Psoas muscle (tissue), 8 donors: Measurements from ENCODE around the gene HEXD. TPM values are rescaled to one million over a fixed set of nuclear protein-coding genes. Genes with fewer than 3 reads are reported as not detected.

Experiments used
- ATAC-seq, 4 donors: fragments of 200-7000 bp; cut with Tn5 transposase; one replicate each; pipeline ENCODE4 v1.9.1; 2020; ENCODE audit warnings: moderate library complexity in 3 of 4, mild to moderate bottlenecking in 2 of 4
- DNase-seq, 2 donors: peaks; one replicate each; pipeline ENCODE4 v3.0.0-alpha.2; 2020
- H3K27ac ChIP-seq: fragments of 200-600 bp; one replicate; pipeline ENCODE4 v1.8.0; 2022
- H3K27me3 ChIP-seq, 3 donors: fragments of 200-600 bp in 1 of 3; one replicate each; pipeline versions ENCODE4 v1.6.1 to v1.8.0; 2013 to 2022; ENCODE audit warnings: low read length in 2 of 3, mild to moderate bottlenecking in 2 of 3, moderate library complexity in 1 of 3; ENCODE audit not compliant: insufficient read depth in 3 of 3
- H3K36me3 ChIP-seq, 2 donors: fragments of 200-600 bp in 1 of 2; one replicate each; pipeline versions ENCODE4 v1.6.1 to v1.8.0; 2013 to 2022; ENCODE audit warnings: low read depth in 1 of 2, mild to moderate bottlenecking in 1 of 2, moderate library complexity in 1 of 2; ENCODE audit not compliant: insufficient read depth in 1 of 2
- H3K4me1 ChIP-seq: fragments of 200-600 bp; one replicate; pipeline ENCODE4 v1.8.0; 2022
- H3K4me3 ChIP-seq: fragments of 200-600 bp; one replicate; pipeline ENCODE4 v1.8.0; 2022; ENCODE audit warnings: mild to moderate bottlenecking
- H3K9me3 ChIP-seq: fragments of 200-600 bp; one replicate; pipeline ENCODE4 v1.8.0; 2022
- WGBS, 3 donors: extraction: QIAGEN DNeasy Blood & Tissue Kit; methylation state at CpG; one replicate each; pipeline versions ENCODE4 v1.1.6 to v1.1.7; 2013; 5-methylcytosine and 5-hydroxymethylcytosine counted together
- intact Hi-C, 2 donors: fragments of 100-400 bp; cut with DNase I; formaldehyde crosslinking; loops; one replicate each; pipeline versions ENCODE4 v1.11.0 to v1.14.2; 2022
- long read RNA-seq, 2 donors: library from polyadenylated mRNA; unstranded; transcript quantifications; one replicate each; pipeline ENCODE4 v2.0.0, GENCODE V29; 2021
- polyA plus RNA-seq, 3 donors: library from polyadenylated mRNA; stranded (reverse); fragments of 200-250 nt; gene quantifications; one replicate each; pipeline ENCODE4 v1.2.3, GENCODE V29; 2013
- total RNA-seq, 4 donors: library from RNA; stranded (reverse); fragmentation: NEBNext Ultra II Directional in 2 of 4; extraction: Animal tissue kit (Norgen Biotek cat#: 25700) in 2 of 4; gene quantifications; one replicate each; pipeline versions ENCODE4 v1.2.1 to v1.2.4, GENCODE V29; 2021 to 2023
- TF ChIP-seq, protein P1 (sequence below): fragments of 200-600 bp; IDR thresholded peaks from one replicate; pipeline ENCODE4 v1.8.0; 2022; ENCODE audit warnings: antibody characterized with exemption
- donor health status: healthy with polysubstance abuse.
- donor health status: DM: no; HTN: no; CAD: no; lungs with moderate emphysema.
- donor health status: Bipolar disorder and iron deficiency.
- donor health status: healthy.
- donor health status: DM: yes; HTN: yes; CAD: no.
- donor health status: DM: no; HTN: no; CAD: no.
- donor health status: DM: no; HTN: no; CAD: no.
- donor health status: DM: yes; HTN: yes; CAD: no.

Gene HEXD
- total RNA-seq: 10 to 100 TPM; 17.4 to 27.4 (median 23.7) TPM
- 10 to 100 TPM; 19.5 to 29.8 (median 20.9) TPM for polyA plus RNA-seq
- long read RNA-seq, donor 1, transcript HEXDC-201 (13 exons, 1,853 nt): major isoform, 27 of 57 reads
- long read RNA-seq, donor 1, partial matches to known transcripts: 7 of 57 reads
- long read RNA-seq, donor 1, other reads (novel, unspliced or antisense): 18 of 57 reads
- long read RNA-seq, donor 2, transcript HEXDC-201 (13 exons, 1,853 nt): major isoform, 40 of 87 reads
- long read RNA-seq, donor 2, partial matches to known transcripts: 14 of 87 reads
- long read RNA-seq, donor 2, other reads (novel, unspliced or antisense): 25 of 87 reads

DNA sequence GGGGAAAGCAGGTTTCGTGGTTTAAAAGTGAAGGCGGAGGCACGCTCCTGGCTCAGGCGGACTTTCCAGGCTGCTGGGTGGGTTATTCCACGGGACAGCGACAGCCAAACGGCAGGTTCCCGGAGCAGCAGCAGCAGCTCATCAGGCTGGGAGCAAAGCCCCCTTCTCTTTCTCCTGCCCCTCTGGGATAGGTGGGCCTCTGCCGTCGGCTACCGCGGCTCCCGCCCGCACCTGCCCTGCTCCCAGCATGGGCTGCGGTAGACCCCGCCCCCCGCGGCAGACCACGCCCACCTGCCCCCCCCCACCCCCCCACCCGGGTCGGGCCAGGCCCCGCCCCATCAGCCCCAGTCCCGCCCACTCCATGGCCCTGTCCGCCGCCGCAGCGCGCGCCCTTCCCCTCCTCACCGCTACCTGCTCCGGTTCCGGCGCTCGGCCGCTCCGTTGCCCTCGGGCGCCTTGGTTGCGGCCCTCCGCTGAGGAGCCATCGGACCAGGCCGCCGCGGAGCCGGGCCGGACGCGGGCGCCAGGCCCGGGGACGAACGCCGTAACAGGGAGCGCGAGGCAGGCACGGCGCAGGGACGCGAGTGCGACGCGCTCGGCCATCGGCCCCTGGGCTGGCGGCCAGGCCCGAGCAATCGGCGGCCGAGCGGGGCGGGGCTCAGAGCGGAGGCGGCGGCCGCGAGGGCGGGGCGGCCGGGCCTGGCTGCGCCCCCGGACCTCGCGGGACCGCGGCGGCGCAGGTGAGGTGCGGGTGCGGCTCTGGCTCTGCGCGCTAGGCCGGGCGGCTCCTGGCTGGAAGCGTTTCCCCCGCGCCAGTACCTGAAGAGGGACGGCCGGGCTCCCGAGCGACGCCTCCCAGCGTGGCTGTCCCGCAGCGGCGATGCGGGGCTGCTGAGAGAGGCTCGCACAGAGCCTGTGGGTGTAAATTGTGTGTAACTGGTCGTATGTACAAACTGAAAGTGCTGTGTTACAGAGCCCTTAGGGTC lies at the start of gene HEXD, which contains the start of gene OGFOD3:
Gene HEXD (plus strand): TSS at position 347 of the 986 bp plus-strand sequence. CDS start 1,453 bp downstream, outside the sequence.
Gene OGFOD3 (minus strand): TSS at position 586 of the 986 bp plus-strand sequence. CDS start 101 bp downstream, at position 485.
- Histone ChIP-seq H3K36me3 (peaks cover 0 to 44% of the 10 kb centered on the region in 2 donors), H3K4me3 (peak within 1 kb of the TSS; percentile 92), H3K9me3 (peaks cover 4% of the 10 kb centered on the region), H3K27ac (peak within 1 kb of the TSS; percentile 97), H3K4me1 (peaks cover 15% of the 10 kb centered on the region), H3K27me3 (no peaks in the 10 kb centered on the region)
- 1 to 2% (median 1%) methylated on average over 60 to 108 of the region's 108 CpGs for WGBS, 3 donors
- peak; percentile 93 to 96 (median 94) for ATAC-seq
- intact Hi-C loops: no loop called here
- TF ChIP-seq, protein P1, sequence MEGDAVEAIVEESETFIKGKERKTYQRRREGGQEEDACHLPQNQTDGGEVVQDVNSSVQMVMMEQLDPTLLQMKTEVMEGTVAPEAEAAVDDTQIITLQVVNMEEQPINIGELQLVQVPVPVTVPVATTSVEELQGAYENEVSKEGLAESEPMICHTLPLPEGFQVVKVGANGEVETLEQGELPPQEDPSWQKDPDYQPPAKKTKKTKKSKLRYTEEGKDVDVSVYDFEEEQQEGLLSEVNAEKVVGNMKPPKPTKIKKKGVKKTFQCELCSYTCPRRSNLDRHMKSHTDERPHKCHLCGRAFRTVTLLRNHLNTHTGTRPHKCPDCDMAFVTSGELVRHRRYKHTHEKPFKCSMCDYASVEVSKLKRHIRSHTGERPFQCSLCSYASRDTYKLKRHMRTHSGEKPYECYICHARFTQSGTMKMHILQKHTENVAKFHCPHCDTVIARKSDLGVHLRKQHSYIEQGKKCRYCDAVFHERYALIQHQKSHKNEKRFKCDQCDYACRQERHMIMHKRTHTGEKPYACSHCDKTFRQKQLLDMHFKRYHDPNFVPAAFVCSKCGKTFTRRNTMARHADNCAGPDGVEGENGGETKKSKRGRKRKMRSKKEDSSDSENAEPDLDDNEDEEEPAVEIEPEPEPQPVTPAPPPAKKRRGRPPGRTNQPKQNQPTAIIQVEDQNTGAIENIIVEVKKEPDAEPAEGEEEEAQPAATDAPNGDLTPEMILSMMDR: no peak
- peak; percentile 87 to 91 for DNase-seq

DNA sequence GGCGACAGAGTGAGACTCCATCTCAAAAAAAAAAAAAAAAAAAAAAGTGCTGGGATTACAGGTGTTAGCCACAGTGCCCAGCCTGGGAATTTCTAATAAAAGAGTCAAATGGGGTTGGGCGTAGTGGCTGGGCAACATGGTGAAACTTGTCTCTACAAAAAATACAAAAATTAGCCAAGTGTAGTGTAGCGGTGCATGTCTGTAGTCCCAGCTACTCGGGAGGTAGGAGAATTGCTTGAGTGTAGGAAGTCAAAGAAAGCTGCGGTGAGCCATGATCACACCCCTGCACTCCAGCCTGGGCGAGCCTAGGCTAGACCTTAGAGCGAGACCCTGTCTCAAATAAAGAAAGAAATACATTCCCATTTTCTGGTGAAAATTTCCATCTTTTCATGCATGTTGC lies 48.9 kb upstream of the HEXD start:
- Histone ChIP-seq H3K4me1 (peaks cover 12% of the 10 kb centered on the region), H3K9me3 (no peaks in the 10 kb centered on the region), H3K27me3 (peaks cover 0 to 51% (median 19%) of the 10 kb centered on the region in 3 donors), H3K27ac (no peak overlapping the region), H3K36me3 (no peaks in the 10 kb centered on the region), H3K4me3 (no peak overlapping the region)
- TF ChIP-seq, protein P1: no peak
- whole genome bisulfite sequencing, 3 donors: 95 to 97% (median 96%) methylated on average over 6 of the region's 7 CpGs
- DNase-seq (no peak), ATAC-seq (no peak)
- intact Hi-C loops: no loop called here

DNA sequence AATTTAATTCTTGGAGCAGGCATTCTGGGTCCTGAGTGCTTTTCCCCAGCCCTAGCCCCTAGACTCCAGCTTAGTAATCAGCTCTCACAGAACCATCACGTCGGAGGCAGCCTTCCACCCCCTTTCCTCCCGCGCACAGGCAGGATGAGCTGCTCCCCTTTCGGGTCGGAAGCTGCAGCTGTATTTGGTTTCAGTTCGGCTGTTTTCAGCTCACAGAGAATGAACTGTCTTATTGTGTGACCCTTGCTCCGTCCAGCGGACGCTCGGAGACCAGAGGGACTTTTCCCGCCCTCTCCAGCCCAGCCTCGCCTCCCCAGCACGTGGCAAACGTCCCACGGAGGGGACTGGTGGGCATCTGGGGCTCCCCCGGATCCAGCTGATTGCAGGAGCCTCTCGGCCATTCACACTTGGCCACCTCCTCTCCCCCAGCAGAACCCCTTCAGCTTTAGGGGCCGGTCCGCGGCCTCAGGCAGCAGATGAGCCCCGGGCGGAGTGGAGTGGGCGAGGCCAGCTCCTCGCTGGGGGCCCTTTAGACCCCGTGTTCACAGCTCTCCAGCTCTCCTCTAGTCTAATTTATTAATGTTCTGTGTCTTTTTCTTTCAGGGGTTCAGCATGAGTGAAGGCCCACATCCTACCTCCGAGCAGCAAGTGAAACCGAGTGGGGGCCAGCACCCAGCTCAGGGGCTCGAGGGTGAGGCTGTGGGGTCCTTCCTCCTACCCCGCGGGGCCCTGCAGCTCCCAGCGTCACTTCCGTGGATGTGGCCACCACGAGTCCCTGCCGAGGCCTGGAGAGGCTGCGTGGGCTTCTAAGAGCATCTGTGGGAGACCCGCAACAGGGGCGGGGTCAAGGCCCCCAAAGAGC lies 47.4 kb upstream of the HEXD start:
- 11 to 15% (median 12%) methylated on average over 35 to 38 of the region's 38 CpGs for WGBS, 3 donors
- peaks cover 12% of the 10 kb centered on the region for H3K4me1 ChIP-seq

More for the DNA sequence above, 47.4 kb upstream of the HEXD start:
- H3K4me3 ChIP-seq: peak overlapping the region; percentile 62
- no peaks in the 10 kb centered on the region for H3K36me3 ChIP-seq
- H3K9me3 ChIP-seq: no peaks in the 10 kb centered on the region
- no peak overlapping the region for H3K27ac ChIP-seq
- DNase-seq (peak in 1 of 2 donors; percentile 52), ATAC-seq (peak in 3 of 4 donors; percentile 20 to 34 (median 28))
- intact Hi-C loops: no loop called here
- peaks cover 0 to 65% (median 26%) of the 10 kb centered on the region in 3 donors for H3K27me3 ChIP-seq
- TF ChIP-seq, protein P1: no peak
